OCI-LY7 (cell line): ENCODE results near the gene OSM. TPM values are rescaled to one million over a fixed set of nuclear protein-coding genes. Genes with fewer than 3 reads are reported as not detected.
A peak's percentile ranks its signal among the peaks of the same experiment; 100 is the strongest.

Experiments used
- BruUV-seq: library from RNA; stranded (reverse); fragments of 400-500 nt; replicated peaks from 2 replicates; lab custom pipeline; 2021; lab: Mats Ljungman, UMichigan
- CTCF ChIA-PET: fragments of 300-600 bp; sonication (Branson Sonifier 250); formaldehyde crosslinking; loops from one replicate; lab custom pipeline; 2022; ENCODE audit warnings: antibody characterized with exemption; ENCODE audit not compliant: unreplicated experiment; lab: Charles Lee
- POLR2A ChIA-PET: fragments of 300-600 bp; sonication (Branson Sonifier 250); formaldehyde crosslinking; loops from one replicate; lab custom pipeline; 2022; ENCODE audit warnings: antibody characterized with exemption; lab: Charles Lee
- DNase-seq: peaks from one replicate; pipeline ENCODE4 v3.0.0-alpha.2; 2015; ENCODE audit warnings: low spot score
- H2AFZ ChIP-seq: fragments of 200-600 bp; sonication (generic), shearing (Covaris generic); 2 replicates; pipeline ENCODE4 v1.6.1; 2014; ENCODE audit warnings: mild to moderate bottlenecking, antibody characterized with exemption, low read length, moderate library complexity
- H3K27ac ChIP-seq: fragments of 200-600 bp; sonication (generic); 2 replicates; pipeline ENCODE4 v1.5.1; 2014; ENCODE audit warnings: mixed run types, low read depth, mild to moderate bottlenecking, moderate library complexity, low read length, inconsistent platforms; ENCODE audit not compliant: poor library complexity, severe bottlenecking
- H3K36me3 ChIP-seq: fragments of 200-600 bp; sonication (generic); 2 replicates; pipeline ENCODE4 v1.6.1; 2014; ENCODE audit warnings: mild to moderate bottlenecking, antibody characterized with exemption, low read length, moderate library complexity, mixed read lengths; ENCODE audit not compliant: insufficient read depth
- H3K4me1 ChIP-seq: fragments of 200-600 bp; sonication (generic); 2 replicates; pipeline ENCODE4 v1.5.1; 2014; ENCODE audit warnings: mild to moderate bottlenecking, low read length; ENCODE audit not compliant: insufficient read depth, poor library complexity, severe bottlenecking
- H3K4me2 ChIP-seq: fragments of 200-600 bp; sonication (generic); 2 replicates; pipeline ENCODE4 v1.6.1; 2014; ENCODE audit warnings: mild to moderate bottlenecking, low read length
- H3K4me3 ChIP-seq: fragments of 200-600 bp; sonication (generic); 2 replicates; pipeline ENCODE4 v1.5.1; 2014; ENCODE audit warnings: mild to moderate bottlenecking, low read depth, low read length; ENCODE audit not compliant: poor library complexity, severe bottlenecking
- H3K79me2 ChIP-seq: fragments of 200-600 bp; sonication (generic); 2 replicates; pipeline ENCODE4 v1.6.1; 2016; ENCODE audit warnings: low read depth, mild to moderate bottlenecking, low read length, moderate library complexity, mixed read lengths; ENCODE audit not compliant: insufficient read depth
- H3K9me2 ChIP-seq: fragments of 200-600 bp; sonication (generic); 2 replicates; pipeline ENCODE4 v1.6.1; 2016; ENCODE audit warnings: mild to moderate bottlenecking, low read length, mixed read lengths; ENCODE audit not compliant: insufficient read depth
- H3K9me3 ChIP-seq: fragments of 200-600 bp; sonication (generic); 2 replicates; pipeline ENCODE4 v1.6.1; 2014; ENCODE audit warnings: mild to moderate bottlenecking, mixed run types, low read length, mixed read lengths
- H4K20me1 ChIP-seq: fragments of 200-600 bp; sonication (generic); 2 replicates; pipeline ENCODE4 v1.6.1; 2014; ENCODE audit warnings: mild to moderate bottlenecking, antibody characterized with exemption, low read length, moderate library complexity, mixed read lengths; ENCODE audit not compliant: insufficient read depth
- EZH2phosphoT487 ChIP-seq: fragments of 200-600 bp; sonication (generic); IDR thresholded peaks from 2 replicates; pipeline ENCODE4 v1.6.1; 2018; ENCODE audit warnings: low read depth, borderline replicate concordance, mild to moderate bottlenecking, mixed run types, antibody characterized with exemption, low read length, moderate library complexity, mixed read lengths
- intact Hi-C: fragments of 100-400 bp; cut with micrococcal nuclease; formaldehyde crosslinking; loops from one replicate; pipeline ENCODE4 v1.10.0; 2022; ENCODE audit not compliant: unreplicated experiment
- total RNA-seq, 2 experiments: library from RNA; depleted of rRNA in 1 of 2; stranded (reverse); fragments of >200 nt in 1 of 2; shearing (Covaris generic) in 1 of 2; gene quantifications; 2 replicates each; pipeline ENCODE4 v1.2.3, GENCODE V29; 2014 to 2022
- TF ChIP-seq, protein P1 (sequence below): fragments of 200-600 bp; sonication (generic); conservative IDR thresholded peaks from 2 replicates; pipeline ENCODE4 v1.5.1; 2014; ENCODE audit warnings: mild to moderate bottlenecking, antibody characterized with exemption, low read length, moderate library complexity, mixed read lengths

The OSM gene
- total RNA-seq, 2 experiments from 2014 or later = 0.91 TPM; not detected in 1

DNA sequence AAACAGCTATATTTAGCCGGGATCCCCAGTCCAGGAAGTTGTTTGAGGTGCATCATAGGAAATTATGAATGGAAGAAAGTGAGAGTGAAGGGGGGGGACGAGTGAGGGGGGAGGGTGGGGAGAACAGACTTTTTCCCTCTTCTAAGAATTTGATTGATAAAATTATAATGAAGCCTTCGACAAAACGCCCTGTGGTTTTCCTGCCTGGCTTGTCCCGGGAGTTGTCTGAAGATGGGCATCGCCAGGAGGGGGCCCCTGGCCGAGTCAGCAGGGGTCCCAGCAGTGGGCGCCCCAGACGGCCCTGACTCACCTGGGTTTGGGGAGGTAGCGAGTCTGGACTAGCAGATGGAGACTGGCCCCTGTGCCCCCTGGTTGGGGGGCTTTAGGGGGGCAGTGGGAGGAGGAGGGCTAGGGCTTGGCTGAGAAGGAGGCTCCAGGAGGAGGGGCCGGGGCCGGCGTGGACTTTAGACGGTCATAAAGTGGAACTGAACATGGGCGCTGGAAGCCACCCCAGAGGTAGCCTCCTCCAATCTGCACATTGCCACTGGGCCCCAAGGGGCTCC is 19.8 kb downstream of the OSM start:
- Histone ChIP-seq H3K9me3 (no peaks in the 10 kb centered on the region), H4K20me1 (no peaks in the 10 kb centered on the region), H3K27ac (no peak overlapping the region), H2AFZ (no peak overlapping the region), H3K4me2 (0 out of 2 replicates have a peak overlapping the region, but pooled peaks have one; percentile 12), H3K79me2 (no peaks in the 10 kb centered on the region), H3K36me3 (no peaks in the 10 kb centered on the region), H3K4me3 (no peak overlapping the region), H3K4me1 (no peaks in the 10 kb centered on the region), H3K9me2 (no peaks in the 10 kb centered on the region)
- CTCF ChIA-PET = no interaction called here
- no peak for TF ChIP-seq EZH2phosphoT487
- TF ChIP-seq, protein P1, sequence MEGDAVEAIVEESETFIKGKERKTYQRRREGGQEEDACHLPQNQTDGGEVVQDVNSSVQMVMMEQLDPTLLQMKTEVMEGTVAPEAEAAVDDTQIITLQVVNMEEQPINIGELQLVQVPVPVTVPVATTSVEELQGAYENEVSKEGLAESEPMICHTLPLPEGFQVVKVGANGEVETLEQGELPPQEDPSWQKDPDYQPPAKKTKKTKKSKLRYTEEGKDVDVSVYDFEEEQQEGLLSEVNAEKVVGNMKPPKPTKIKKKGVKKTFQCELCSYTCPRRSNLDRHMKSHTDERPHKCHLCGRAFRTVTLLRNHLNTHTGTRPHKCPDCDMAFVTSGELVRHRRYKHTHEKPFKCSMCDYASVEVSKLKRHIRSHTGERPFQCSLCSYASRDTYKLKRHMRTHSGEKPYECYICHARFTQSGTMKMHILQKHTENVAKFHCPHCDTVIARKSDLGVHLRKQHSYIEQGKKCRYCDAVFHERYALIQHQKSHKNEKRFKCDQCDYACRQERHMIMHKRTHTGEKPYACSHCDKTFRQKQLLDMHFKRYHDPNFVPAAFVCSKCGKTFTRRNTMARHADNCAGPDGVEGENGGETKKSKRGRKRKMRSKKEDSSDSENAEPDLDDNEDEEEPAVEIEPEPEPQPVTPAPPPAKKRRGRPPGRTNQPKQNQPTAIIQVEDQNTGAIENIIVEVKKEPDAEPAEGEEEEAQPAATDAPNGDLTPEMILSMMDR = 0 out of 2 replicates have a peak, but pooled peaks have one; percentile 6
- POLR2A ChIA-PET = no interaction called here
- no peak for DNase-seq
- no TSS peak for BruUV-seq
- intact Hi-C loops = no loop called here

DNA sequence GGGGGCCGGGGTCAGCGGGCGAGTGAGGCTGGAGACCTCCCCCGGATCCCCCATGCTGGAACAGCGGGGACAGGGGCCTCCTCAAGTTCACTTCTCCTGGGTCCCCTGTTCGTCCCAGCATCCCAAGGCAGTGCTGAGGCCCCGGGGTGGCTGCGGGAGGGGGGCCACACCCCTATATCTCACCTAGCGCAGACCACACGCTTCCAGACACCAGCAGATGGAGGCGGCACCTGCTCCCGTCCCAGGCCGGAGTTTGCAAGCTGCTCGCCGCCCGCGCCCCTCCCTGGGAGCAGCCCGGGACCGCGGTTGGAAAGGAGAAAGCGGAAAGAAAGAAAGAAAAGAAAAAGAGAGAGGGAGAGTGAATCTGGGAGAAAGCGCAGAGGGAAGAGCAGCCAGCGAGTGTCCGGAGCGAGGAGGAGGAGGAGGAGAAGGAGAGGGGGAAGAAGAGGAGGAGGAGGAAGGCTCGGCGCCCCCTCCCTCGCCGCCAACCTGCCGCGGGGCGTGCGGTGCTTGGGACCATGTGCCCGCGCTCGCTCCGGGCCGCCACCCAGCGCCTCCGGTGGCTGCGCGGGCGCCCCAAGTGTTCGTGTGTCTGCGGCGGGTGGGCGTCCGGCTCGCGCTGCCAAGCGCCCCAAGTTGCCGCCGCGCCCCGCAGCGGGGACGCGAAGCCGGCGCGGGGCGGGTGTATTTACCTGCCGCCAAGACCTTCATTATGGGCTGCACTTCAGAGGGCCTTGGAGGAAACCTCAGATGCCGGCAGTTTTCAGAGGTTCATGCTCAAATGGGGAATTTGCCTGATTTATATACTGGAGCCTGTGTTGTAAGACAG is 20.5 kb downstream of the OSM start, which contains the start of gene LIF:
TSS of gene LIF (minus strand) at position 775 of the 829 bp plus-strand sequence. CDS start at position 711, 64 bp downstream.
- intact Hi-C loops = no loop called here
- no TSS peak for BruUV-seq
- H3K4me3 ChIP-seq = no peak within 1 kb of the TSS
- DNase-seq = no peak
- H2AFZ ChIP-seq = no peak within 1 kb of the TSS
- no peaks in the 10 kb centered on the region for H3K79me2 ChIP-seq
- H3K36me3 ChIP-seq = no peaks in the 10 kb centered on the region
- H3K4me1 ChIP-seq = peaks cover 4% of the 10 kb centered on the region
- H3K27ac ChIP-seq = no peak within 1 kb of the TSS
- CTCF ChIA-PET = no interaction called here
- no peaks in the 10 kb centered on the region for H3K9me2 ChIP-seq
- no peaks in the 10 kb centered on the region for H4K20me1 ChIP-seq
- POLR2A ChIA-PET = no interaction called here
- peak within 1 kb of the TSS; percentile 12; the same call in 1 of the 2 replicates for H3K4me2 ChIP-seq
- H3K9me3 ChIP-seq = no peaks in the 10 kb centered on the region
- TF ChIP-seq, protein P1 = 0 out of 2 replicates have a peak, but pooled peaks have one; percentile 23
- no peak for TF ChIP-seq EZH2phosphoT487
